Left colon (tissue), 2 donors: ENCODE measurements around the gene DCANP1. TPM values are rescaled to one million over a fixed set of nuclear protein-coding genes. Genes with fewer than 3 reads are reported as not detected.

Experiments used
- ATAC-seq: fragments of 200-7000 bp; cut with Tn5 transposase; one replicate; pipeline ENCODE4 v1.9.1; 2020; ENCODE audit warnings: mild to moderate bottlenecking, moderate library complexity
- DNase-seq, 2 donors: peaks; one replicate each; pipeline ENCODE4 v3.0.0-alpha.2; 2020
- intact Hi-C, 2 donors: fragments of 100-400 bp; cut with DNase I in 1 of 2; cut with micrococcal nuclease in 1 of 2; formaldehyde crosslinking; loops; one replicate each; pipeline versions ENCODE4 v1.11.2 to v1.14.0; 2022; cut with DNase I, micrococcal nuclease
- total RNA-seq, 2 donors: library from RNA; stranded (reverse); fragmentation: NEBNext Ultra II Directional; extraction: Animal tissue kit (Norgen Biotek cat#: 25700); gene quantifications; one replicate each; pipeline ENCODE4 v1.2.1, GENCODE V29; 2021
- donor health status: DM: no; HTN: no; CAD: no.
- donor health status: DM: yes; HTN: yes; CAD: no.

The DCANP1 gene
- total RNA-seq, 2 donors from 2014 or later = 0.08 TPM; not detected in 1

DNA sequence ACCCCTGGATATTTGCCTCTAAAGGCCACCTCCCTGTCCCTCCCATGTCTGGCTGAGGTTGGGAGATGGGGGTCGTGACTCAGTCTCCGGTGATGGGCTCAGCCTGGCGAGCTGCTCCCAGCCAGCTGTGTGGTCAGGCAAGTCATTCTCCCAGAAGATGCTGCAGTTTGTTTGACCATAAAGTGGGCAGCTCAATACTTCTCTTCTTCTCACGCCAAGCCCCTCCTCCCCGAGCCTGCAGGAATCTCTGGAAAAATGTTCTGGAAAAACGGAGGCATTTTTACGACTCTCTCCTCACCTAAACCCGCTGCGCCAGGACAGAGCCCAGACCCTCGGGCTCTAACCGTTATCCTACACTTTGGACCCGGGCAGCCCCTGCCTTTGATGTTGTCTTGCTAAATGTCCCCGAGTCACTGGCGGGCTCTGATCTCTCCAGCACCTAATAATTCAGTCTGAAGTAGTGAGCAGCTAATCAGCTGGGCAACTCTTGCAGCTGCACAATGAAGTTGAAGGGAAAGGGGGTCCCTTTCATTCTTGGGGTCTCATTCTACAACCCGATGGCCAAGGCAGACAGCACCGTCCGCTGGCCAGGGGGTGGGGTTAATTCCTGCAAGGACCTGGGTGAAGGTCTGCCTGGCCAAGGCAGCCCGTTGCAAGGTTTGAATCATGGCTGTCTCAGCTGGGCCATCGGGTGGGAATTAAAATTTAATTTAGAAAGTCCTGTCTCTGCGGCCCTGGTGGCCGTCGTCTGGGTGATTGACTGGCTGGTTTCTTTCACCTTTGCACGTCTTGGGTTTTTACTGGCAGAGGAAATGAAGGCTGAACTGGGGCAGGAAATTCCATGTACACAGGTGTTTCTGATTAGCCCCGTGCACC, 12.3 kb downstream of the DCANP1 start:
- DNase-seq (no peak), ATAC-seq (no peak)
- intact Hi-C loops = no loop called here

DNA sequence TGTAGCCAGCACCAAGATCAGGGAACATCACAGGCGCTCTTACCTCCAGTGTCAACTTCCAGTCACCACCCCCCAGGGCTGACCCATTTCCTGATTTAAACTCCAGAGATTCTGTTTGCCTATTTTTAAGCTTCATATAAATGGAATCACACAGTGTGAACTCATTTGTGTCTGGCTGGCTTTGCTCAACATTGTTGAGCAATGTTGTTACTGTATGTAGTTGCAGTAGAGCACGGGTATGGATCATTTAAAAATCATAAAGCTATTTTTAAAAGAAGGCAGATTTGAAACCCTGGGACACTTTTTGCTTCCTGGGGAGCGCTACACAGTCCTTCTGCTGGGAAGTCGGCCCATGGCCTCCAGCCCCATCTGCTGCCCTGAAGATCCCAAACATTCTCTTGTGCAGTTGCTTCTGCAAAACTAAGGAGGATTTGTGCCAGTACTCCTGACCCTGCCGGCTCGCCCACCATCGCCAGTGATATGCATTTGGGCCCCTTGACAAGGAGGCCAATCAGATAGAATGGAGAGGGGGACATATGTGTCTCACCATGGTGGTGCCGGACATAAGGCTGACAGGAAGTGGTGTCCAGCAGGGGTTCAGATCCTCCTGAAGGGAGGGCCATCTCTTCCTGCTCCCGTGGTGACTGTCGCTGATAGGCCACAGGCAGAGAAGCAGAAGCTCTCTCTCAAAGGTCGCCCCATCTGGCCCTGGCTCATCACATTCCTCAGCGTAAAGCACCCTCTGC, 13.3 kb downstream of the DCANP1 start:
- DNase-seq (no peak), ATAC-seq (no peak)
- intact Hi-C loops = no loop called here

DNA sequence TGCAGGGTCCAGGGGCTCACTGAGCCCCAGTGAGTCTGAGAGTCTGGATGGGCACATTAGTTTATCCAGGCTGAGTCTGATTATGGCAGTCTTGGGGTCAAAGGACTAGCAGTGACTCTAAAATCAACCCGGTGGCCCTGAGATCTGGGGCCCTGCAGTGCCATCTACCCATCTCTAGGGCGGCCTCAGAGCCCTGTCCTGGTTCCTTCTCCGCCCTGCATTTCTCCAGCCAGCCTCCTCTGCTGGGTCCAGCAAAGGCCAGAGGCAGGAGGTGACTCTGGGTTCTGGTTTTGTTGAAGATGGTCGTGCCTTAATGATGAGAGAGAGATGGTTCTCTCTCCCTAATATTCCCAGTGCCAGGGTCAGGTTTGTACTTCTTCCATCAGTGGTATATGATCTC, 15.0 kb downstream of the DCANP1 start:
- no peak for ATAC-seq
- no peak for DNase-seq
- intact Hi-C loops = no loop called here

DNA sequence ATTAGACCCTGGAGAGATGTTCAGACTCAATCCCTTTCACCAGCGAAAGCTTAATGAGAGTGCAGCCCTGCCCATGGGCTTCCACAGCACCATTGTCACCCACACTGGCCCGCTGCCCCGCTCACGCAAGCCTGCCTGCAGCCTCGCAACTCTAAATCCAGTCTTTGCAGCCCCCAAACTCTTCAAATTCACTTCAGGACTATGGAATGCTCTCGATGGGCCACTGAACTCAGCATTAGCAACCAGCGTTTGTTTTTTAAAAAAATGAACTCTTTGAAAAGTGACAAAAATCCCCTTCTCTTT, 17.1 kb downstream of the DCANP1 start:
- DNase-seq = no peak
- ATAC-seq = no peak

DNA sequence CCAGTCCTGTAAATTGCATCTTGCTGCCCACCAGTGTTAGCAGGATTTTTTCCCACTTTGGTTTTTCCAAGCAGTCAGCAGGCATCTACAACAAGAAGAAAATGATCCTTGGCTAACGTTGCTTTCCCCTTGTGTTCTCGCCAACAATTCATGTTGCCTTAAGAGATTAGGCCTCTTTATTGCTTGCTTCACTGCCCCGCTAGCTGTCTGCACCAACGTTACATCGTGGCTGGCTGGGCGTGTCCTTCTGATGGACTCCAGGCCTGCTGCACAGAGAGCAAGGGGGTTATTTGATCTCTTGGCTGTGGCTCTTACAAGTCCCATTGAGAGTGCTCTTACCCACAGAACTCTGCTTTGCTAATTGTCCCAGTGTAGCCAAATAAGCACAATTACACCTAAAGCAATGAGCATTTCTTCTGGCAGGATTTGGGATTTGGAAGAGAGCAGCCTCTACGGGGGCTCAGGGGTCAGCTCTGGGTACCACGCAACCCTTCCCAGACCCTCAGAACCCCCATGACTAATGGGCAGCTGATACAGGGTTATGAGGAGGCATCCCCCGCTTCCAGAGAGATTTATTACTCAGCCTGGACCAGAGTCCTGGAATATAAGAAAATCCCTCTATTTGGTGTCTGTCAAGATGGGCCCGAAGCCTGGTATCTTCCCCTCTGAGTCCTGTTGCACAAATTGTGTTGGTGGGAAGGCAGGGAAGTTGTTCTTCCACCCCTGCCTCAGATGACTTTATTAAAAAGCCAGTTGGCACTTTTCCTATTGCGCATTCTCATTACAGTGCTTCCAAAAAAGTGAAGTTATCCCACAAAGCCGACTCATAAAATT, 17.6 kb downstream of the DCANP1 start:
- intact Hi-C loops = no loop called here
- ATAC-seq = peak; percentile 31
- no peak for DNase-seq

More for the DNA sequence above, 17.1 kb downstream of the DCANP1 start:
- intact Hi-C loops = no loop called here

DNA sequence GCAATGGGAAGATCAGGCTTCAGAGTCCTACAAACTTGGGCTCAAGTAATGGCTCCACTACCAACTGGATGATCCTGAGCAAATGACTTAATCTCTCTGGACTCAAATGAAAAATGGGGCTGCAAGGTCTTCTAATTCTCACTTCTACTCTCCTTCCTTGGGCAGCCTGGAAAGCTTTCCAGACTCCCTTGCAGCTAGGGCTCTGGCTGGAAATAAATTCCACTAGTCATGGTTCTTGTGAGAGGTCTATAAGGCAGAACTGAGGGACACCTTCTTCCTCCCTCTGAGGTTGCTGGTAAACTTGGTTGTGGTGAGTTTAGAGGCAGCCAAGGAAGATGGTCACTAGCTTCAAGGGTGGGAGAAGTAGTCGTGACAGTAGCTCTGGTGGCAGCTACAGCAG, 18.6 kb downstream of the DCANP1 start:
- intact Hi-C loops = no loop called here
- no peak for DNase-seq
- ATAC-seq = no peak

DNA sequence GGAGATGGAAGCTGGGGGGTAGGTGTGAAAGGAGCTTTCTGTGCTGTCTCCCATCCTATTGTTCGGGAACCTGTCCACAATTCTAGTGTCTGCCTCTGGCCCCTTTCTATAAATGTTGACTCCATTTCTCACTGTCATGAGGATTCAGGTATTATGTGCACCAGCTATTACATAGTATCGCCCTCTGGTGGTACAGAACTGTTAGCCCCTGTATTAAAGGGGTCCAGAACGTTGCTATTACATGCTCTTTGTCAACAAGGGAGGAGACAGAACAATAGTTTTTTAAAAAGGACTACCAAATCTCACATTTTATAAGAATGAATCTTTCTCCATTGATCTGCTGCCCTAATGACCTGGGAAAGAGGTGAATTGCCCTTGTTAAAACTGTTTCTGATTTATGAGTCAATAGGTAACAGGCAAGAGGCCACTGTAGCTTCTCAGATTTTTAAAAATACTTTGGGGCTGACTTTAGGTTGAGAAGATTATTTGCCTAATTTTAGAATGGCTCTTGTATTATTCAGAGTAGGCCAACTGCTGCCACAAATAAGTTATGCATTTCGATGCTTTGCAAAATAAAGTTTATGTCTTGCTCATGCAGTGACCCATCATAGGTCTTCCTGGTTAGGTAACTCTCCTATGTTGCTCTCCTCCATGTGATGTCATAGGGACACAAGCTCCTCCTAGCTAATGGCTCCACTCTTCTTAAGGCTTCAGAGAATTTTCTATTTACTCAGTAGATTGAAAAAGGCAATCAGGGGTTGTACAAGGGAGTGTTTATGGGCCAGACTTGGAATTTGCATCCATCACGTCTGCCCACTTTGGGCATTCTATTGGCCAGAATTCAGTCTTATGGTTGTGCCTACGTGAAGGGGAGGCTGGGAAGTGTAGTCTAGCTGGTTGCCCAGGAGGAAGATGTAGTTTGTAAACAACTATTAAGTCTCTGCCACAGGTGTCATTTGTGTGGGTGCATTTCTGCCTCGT, 20.8 kb downstream of the DCANP1 start:
- DNase-seq = no peak
- intact Hi-C loops = no loop called here
- peak; percentile 85 for ATAC-seq

DNA sequence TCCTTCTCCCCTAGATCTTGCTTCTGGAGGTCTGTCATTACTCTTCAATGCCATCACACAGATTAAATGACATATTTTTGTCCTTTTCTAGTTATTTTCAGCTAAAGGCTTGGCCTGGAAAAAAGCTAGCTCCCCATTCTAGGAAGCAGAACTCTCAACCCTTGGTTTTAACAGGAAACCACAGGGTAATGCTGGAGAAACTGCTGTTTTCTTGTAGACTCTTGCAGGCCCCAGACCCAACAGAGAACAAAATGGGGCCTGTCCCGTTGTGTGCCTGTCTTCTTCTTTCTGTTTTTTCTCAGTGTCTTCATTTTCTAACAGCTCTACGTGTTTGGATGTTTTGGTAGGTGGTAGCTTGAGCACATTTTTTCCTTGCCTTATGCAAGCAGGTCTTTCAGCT, 21.5 kb downstream of the DCANP1 start:
- ATAC-seq = no peak
- DNase-seq = no peak
- intact Hi-C loops = no loop called here

DNA sequence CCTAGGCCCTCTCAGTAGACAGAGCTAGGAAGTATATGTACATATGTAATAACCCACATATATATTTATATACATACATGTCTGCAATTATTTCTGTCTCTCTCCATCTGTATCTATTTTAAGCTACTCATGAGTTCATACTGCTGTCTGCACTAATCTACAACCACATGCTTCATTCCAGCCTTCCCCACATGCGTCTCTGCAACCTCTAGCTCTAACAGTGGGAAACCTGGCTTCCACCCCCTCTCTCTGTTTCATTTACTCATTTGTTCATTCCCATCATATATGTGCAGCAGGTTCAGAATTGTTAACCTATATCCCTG, 23.3 kb downstream of the DCANP1 start:
- DNase-seq = no peak
- intact Hi-C loops = no loop called here
- ATAC-seq = no peak

DNA sequence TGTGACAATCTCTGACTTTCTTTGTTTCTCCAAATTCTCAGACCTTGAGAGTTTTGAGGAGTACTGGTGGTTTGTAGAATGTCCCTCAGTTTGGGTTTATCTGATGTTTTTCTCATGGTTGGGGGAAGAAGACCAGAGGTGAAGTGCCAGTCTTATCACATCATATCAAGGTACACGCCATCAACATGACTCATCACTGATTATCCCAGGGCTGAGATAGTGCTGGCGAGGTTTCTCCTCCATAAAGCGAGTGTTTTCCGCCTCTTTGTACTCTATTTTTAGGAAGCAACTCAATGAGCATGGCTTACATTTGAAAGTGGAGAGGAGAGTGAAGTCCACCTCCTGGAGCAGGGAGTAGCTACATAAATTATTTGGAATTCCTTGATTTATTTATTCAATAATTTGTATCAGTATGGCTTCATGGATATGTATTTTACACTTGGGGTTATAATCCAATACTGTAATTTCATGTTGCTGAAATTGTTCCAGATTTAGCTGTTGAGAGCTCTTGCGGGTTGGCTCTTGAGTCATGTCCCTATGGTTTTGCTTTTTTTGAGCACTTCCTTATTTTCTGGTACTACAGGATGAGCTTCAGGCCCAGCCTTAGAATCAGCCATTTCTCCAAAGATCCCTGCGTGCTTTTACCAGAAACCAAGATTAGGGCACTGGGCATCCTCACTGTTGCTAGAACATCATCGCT, 23.9 kb downstream of the DCANP1 start:
- ATAC-seq (peak; percentile 70), DNase-seq (no peak)
- intact Hi-C loops = no loop called here

DNA sequence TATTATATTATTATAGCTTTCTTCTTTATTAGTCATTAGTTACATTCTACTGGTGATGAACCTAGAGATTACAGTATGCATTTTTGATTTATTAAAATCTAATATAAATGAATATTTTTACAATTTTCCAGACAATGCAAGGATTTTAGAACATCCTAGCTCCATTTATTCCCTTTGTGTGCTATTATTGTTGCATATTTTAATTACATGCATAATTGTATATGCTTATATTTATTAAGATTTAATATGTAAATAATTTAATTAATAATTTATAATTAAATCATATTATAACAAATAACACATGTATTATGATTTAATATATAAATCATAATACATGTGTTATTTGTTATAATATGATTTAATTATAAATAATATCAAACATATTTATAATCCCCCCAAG, 24.7 kb downstream of the DCANP1 start:
- DNase-seq = no peak
- intact Hi-C loops = no loop called here
- ATAC-seq = no peak

DNA sequence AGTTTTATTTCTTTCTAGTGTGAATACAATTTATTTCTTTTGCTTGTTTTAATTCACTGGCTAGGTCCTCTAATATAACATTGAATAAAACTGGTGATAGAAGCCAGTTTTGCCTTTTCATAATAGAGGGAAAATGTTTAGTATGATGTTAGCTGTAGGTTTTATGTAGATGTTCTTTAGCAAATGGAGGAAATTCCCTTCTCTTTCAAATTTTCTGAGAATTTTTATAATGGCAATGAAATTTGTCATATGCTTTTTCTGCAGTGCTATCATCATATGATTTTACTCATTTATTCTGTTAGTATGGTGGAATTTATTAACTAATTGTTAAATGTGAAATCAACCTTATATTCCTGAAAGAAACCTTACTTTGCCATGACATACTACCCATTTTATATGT, 30.1 kb downstream of the DCANP1 start:
- no peak for DNase-seq
- intact Hi-C loops = no loop called here
- ATAC-seq = no peak

DNA sequence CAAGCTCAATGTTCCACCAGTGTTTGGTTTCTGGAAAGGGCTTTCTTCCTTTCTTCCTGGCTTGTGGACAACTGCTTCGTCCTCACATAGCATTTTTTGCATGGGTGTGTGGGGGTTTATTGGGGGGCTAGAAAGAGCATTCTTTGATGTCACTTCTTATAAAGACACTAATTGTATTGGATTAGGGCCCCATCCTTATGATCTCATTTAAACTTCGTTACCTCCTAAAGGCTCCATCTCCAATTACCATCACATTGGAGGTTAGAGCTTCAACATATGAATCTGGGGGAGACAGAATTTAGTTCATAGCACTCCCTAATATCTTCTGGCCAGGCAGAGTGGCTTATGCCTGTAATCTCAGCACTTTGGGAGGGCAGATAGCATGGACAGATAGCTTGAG, 42.1 kb downstream of the DCANP1 start:
- DNase-seq = no peak
- no peak for ATAC-seq
- intact Hi-C loops = no loop called here

DNA sequence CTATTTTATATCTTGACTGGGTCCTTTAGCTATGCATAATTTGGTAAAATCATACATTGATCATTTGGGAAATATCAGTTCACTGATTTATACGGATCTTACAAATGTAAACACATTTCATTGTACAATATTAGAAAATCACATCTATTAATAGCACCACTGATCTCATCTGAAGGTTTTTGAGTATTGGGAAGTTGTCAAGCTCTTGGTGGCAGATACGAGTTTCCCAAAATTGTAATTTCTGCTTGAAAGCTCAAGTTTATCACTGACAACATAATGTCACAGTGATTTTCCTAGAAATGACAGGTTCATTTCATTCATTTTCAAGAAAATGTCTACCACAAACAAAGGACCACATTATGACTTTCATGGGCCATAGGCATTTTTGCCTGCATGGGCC, 45.1 kb downstream of the DCANP1 start:
- ATAC-seq (no peak), DNase-seq (no peak)
- intact Hi-C loops = no loop called here

DNA sequence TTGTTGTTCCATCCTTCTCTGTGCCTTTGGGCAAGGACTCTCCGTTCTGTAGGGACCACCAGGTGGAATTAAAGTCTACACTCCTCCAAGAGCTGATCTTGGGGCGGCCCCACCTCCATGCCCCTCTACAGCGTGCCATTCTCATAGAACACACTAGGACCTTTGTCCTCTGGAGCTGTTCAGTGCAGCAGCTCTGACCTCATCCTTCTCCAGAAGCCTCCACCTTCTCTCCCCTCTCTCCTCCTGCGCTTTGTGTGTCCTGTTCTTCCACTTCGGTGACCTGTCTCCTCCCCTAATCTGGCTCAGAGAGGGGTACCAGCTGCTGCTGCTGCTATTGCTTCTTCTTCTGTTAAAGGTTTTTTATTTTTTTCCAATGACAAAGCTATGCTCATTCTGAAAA, 46.3 kb downstream of the DCANP1 start:
- ATAC-seq = no peak
- no peak for DNase-seq
- intact Hi-C loops = no loop called here

DNA sequence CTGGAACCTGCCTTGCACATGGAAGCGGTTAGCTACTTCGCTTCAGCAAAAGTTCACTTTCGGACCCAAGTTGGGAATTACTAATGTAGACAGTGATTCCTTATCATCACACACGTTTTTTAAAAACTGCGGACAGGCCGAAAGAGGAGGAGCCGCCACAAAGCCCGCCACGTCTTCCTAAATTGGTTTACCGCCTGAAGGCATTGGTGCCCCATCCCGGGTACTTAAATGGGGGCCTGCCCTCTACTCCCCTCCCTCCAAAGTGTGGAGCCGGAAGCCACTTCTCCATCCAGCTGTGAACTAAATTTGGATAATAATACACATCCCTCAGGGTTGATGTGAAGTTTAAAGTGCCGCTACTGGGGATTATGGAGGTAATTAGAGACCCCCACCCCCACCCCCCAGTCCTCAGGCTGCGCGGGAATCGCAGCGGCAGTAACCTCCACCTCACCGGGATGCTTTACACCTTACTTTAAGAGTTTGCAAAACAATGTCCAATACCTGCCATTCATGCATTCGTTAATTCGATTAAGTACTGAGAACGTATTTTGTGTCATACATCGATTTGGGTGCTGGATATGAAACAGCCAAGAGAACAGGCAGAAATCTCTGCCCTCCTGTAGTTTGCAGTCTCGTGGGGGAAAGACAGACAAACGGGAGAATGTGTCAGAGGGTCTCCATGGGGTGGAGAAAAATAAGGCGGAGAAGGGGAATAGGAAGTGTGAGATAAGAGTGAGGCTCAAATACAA, 47.2 kb downstream of the DCANP1 start:
- DNase-seq (no peak), ATAC-seq (no peak)
- intact Hi-C loops = no loop called here
